Chondrocyte (in vitro differentiated cells): Measurements from ENCODE around the gene C10orf120. TPM values are rescaled to one million over a fixed set of nuclear protein-coding genes. Genes with fewer than 3 reads are reported as not detected.

Experiments
- DNase-seq: peaks from one replicate; pipeline ENCODE4 v3.0.0; 2021; ENCODE audit warnings: mixed read lengths, low spot score
- H3K27ac Mint-ChIP-seq: one replicate; pipeline ENCODE4 v1.8.0; 2021; ENCODE audit warnings: mild to moderate bottlenecking, moderate library complexity, mixed read lengths; ENCODE audit not compliant: unreplicated experiment
- H3K27me3 Mint-ChIP-seq: 2 replicates; pipeline ENCODE4 v1.8.0; 2021; ENCODE audit warnings: low read depth, mixed read lengths
- H3K36me3 Mint-ChIP-seq: 2 replicates; pipeline ENCODE4 v1.8.0; 2021; ENCODE audit warnings: low read depth, mixed read lengths
- H3K4me1 Mint-ChIP-seq: 2 replicates; pipeline ENCODE4 v1.8.0; 2021; ENCODE audit warnings: low read depth, mild to moderate bottlenecking, mixed read lengths
- H3K4me3 Mint-ChIP-seq: one replicate; pipeline ENCODE4 v1.8.0; 2021; ENCODE audit warnings: mild to moderate bottlenecking, moderate library complexity, mixed read lengths; ENCODE audit not compliant: unreplicated experiment
- H3K9me3 Mint-ChIP-seq: 2 replicates; pipeline ENCODE4 v1.8.0; 2021; ENCODE audit warnings: low read depth, mixed read lengths
- total RNA-seq: library from RNA; stranded (reverse); gene quantifications from 3 replicates; pipeline ENCODE4 v1.2.1, GENCODE V29; 2021
- TF ChIP-seq, protein P1 (sequence below): fragments of 200-600 bp; sonication (generic); IDR thresholded peaks from 2 replicates; pipeline ENCODE4 v1.5.0; 2021; ENCODE audit warnings: antibody characterized with exemption, mild to moderate bottlenecking, moderate library complexity

C10orf120 gene
- total RNA-seq, 1 donor from 2014 or later, result not detected

DNA sequence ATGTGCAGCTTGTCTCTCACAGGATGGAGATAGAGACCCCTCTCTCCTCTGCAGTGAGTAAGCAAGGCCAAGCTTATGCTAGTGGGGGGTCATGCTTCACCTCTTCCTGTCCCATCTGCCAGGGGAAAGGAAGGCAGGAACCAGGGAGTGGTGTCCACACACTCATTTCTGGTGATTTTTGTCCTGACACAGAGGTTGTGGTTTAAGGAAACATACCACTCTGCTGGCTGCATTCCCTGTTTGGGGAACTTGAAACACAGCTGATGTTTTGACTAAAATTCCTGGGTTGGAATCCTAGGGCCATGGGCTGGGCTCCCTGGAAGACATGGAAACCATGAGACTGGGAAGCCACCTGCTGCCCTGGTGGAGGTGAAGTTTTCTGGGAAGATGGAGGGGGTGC is 21.4 kb downstream of the C10orf120 start:
- no peak for DNase-seq
- TF ChIP-seq, protein P1, sequence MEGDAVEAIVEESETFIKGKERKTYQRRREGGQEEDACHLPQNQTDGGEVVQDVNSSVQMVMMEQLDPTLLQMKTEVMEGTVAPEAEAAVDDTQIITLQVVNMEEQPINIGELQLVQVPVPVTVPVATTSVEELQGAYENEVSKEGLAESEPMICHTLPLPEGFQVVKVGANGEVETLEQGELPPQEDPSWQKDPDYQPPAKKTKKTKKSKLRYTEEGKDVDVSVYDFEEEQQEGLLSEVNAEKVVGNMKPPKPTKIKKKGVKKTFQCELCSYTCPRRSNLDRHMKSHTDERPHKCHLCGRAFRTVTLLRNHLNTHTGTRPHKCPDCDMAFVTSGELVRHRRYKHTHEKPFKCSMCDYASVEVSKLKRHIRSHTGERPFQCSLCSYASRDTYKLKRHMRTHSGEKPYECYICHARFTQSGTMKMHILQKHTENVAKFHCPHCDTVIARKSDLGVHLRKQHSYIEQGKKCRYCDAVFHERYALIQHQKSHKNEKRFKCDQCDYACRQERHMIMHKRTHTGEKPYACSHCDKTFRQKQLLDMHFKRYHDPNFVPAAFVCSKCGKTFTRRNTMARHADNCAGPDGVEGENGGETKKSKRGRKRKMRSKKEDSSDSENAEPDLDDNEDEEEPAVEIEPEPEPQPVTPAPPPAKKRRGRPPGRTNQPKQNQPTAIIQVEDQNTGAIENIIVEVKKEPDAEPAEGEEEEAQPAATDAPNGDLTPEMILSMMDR, result no peak
- no peaks in the 10 kb centered on the region for H3K9me3 Mint-ChIP-seq
- H3K27ac Mint-ChIP-seq, result no peak overlapping the region
- H3K27me3 Mint-ChIP-seq, result peaks cover 23% of the 10 kb centered on the region
- peaks cover 9% of the 10 kb centered on the region for H3K4me1 Mint-ChIP-seq
- no peaks in the 10 kb centered on the region for H3K36me3 Mint-ChIP-seq
- no peak overlapping the region for H3K4me3 Mint-ChIP-seq

DNA sequence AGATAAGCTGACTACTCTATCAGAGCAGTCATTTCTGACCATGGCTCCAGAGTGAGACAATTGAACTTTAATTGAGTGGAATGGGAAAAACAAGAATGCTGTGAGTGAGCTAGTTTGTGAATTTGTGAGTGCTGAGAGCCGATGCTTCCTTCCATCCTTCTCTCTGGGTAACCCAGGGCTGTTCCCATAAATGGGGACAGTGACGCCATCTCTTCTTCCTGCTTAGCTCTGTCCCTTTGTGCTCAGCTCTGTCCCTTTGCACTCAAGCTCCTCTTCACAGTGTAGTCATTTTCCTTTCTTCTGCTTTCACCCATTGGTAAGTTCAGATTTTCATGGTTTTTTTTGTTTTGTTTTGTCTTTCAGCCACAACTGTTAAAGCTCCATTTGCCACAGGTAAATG is 24.4 kb downstream of the C10orf120 start:
- Mint-ChIP-seq H3K9me3 (no peaks in the 10 kb centered on the region), H3K27ac (no peak overlapping the region), H3K27me3 (peaks cover 29% of the 10 kb centered on the region), H3K4me1 (peaks cover 9% of the 10 kb centered on the region), H3K4me3 (no peak overlapping the region), H3K36me3 (no peaks in the 10 kb centered on the region)
- no peak for DNase-seq
- TF ChIP-seq, protein P1, result no peak

DNA sequence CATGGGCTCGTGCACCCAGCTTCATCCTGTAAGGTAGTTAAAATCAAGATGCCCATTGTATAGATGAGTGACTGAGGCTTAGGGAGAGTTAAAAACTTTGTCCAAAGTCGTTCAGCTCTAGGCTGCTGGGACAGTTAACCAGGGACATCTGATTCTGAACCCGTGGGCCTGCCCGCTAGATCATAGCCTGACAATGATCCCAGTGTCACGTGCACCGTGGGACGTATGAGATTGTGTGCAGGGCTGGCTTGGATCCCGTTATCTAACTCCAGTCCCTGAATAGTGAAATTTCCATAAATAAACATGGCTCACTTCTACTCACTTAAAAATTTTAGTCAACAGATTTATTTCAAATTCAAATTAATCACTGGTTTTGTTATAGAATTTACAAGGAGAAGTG is 24.9 kb downstream of the C10orf120 start:
- Mint-ChIP-seq H3K4me1 (peaks cover 9% of the 10 kb centered on the region), H3K27ac (no peak overlapping the region), H3K9me3 (no peaks in the 10 kb centered on the region), H3K36me3 (no peaks in the 10 kb centered on the region), H3K4me3 (no peak overlapping the region), H3K27me3 (peaks cover 32% of the 10 kb centered on the region)
- TF ChIP-seq, protein P1, result no peak
- DNase-seq, result no peak

DNA sequence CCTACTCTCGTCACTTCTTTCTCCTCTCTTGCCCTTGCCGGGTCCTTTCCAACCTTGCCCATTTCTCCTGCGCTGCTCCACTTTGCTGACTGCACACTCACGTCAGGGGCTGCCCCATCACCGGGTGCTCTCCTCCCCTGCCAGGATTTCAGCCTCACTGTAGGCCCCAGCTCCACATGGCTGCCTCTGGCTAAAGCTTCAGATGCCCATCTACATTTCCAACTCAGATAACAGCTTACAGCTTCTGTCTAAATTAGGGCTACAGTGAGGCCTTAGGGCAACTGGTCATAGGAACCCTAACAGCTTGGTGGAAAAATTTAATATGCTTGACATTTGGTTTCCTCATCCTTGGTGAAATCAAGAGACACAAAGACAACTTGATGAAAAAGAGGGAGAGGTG is 25.9 kb downstream of the C10orf120 start:
- H3K27me3 Mint-ChIP-seq, result peaks cover 36% of the 10 kb centered on the region
- DNase-seq, result no peak
- no peak overlapping the region for H3K27ac Mint-ChIP-seq
- H3K4me3 Mint-ChIP-seq, result no peak overlapping the region
- no peaks in the 10 kb centered on the region for H3K36me3 Mint-ChIP-seq
- no peaks in the 10 kb centered on the region for H3K9me3 Mint-ChIP-seq
- TF ChIP-seq, protein P1, result no peak
- peaks cover 9% of the 10 kb centered on the region for H3K4me1 Mint-ChIP-seq

DNA sequence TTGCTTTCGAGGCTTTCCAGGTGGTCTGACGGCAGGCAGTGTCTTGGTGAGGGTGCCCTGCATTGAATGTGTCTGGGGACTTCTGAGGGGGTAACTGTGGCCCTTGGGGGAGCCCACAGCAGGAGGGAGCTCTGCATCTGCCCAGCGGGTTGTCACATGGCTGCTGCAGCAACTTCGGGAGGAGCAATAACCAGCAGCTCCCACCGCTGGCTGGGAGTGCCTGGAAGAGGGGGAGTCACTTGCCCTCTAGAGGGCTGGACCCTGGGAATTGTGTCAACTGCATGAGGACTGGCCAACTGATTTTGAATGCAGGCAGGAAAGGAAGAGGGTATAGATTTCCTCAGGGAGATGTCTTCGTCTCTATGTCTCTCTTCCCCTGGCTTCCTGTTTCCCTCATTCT is 26.4 kb downstream of the C10orf120 start:
- Mint-ChIP-seq H3K4me3 (no peak overlapping the region), H3K27ac (no peak overlapping the region), H3K4me1 (peaks cover 4% of the 10 kb centered on the region), H3K36me3 (no peaks in the 10 kb centered on the region), H3K9me3 (no peaks in the 10 kb centered on the region), H3K27me3 (peaks cover 41% of the 10 kb centered on the region)
- TF ChIP-seq, protein P1, result no peak
- DNase-seq, result no peak
